ENCODE measurements around the gene PLCG2. TPM values are rescaled to one million over a fixed set of nuclear protein-coding genes. Genes with fewer than 3 reads are reported as not detected.

PLCG2 gene
- polyA plus RNA-seq, 1 donor from 2014 or later: not detected

- H3K27ac ChIP-seq (ENCODE audit: low read length): no peak overlapping the region
- no peaks in the 10 kb centered on the region for H4K20me1 ChIP-seq (ENCODE audit: insufficient read depth)
- H3K79me2 ChIP-seq (replicated peaks; ENCODE audit: insufficient read depth, low read length): no peaks in the 10 kb centered on the region
- no peaks in the 10 kb centered on the region for H3F3A ChIP-seq (ENCODE audit: insufficient read depth, low read length, poor library complexity, severe bottlenecking)
- H3K4me3 ChIP-seq (ENCODE audit: low read length): no peak overlapping the region
- no peaks in the 10 kb centered on the region for H3K9me2 ChIP-seq (ENCODE audit: insufficient read depth, low read length)
- no peak overlapping the region for H3K4me2 ChIP-seq (ENCODE audit: low read length)
- H3K27me3 ChIP-seq (ENCODE audit: insufficient read depth, low read depth, low read length): no peaks in the 10 kb centered on the region
- TF ChIP-seq SMC3 (conservative IDR thresholded peaks at IDR 0.05; ENCODE audit: poor library complexity) (no peak), EP300 (conservative IDR thresholded peaks at IDR 0.05; ENCODE audit: poor library complexity, severe bottlenecking) (no peak), MXI1 (conservative IDR thresholded peaks at IDR 0.05; ENCODE audit: poor library complexity, severe bottlenecking) (no peak), EZH2 (IDR thresholded peaks at IDR 0.05; ENCODE audit: borderline replicate concordance, insufficient read depth, low read length, poor library complexity, severe bottlenecking) (no peak)
- H3K9me3 ChIP-seq (ENCODE audit: low read length): no peaks in the 10 kb centered on the region
- H3K36me3 ChIP-seq (ENCODE audit: insufficient read depth, low read length): no peaks in the 10 kb centered on the region
- no peak overlapping the region for H2AFZ ChIP-seq (ENCODE audit: low read depth, low read length)
- H3K9ac ChIP-seq (ENCODE audit: low read length): no peak overlapping the region
Observed at GRCh38 chr16:81807767-81808358, 28.8 kb downstream of the PLCG2 start.

- Histone ChIP-seq H3K9me3 (ENCODE audit: low read length) (no peaks in the 10 kb centered on the region), H3K36me3 (ENCODE audit: insufficient read depth, low read length) (no peaks in the 10 kb centered on the region), H3K79me2 (replicated peaks; ENCODE audit: insufficient read depth, low read length) (no peaks in the 10 kb centered on the region), H2AFZ (ENCODE audit: low read depth, low read length) (no peak overlapping the region), H4K20me1 (ENCODE audit: insufficient read depth) (no peaks in the 10 kb centered on the region), H3F3A (ENCODE audit: insufficient read depth, low read length, poor library complexity, severe bottlenecking) (no peaks in the 10 kb centered on the region), H3K9me2 (ENCODE audit: insufficient read depth, low read length) (no peaks in the 10 kb centered on the region), H3K27ac (ENCODE audit: low read length) (no peak overlapping the region), H3K4me3 (ENCODE audit: low read length) (no peak overlapping the region), H3K27me3 (ENCODE audit: insufficient read depth, low read depth, low read length) (no peaks in the 10 kb centered on the region), H3K4me2 (ENCODE audit: low read length) (no peak overlapping the region), H3K9ac (ENCODE audit: low read length) (no peak overlapping the region)
- TF ChIP-seq EZH2 (IDR thresholded peaks at IDR 0.05; ENCODE audit: borderline replicate concordance, insufficient read depth, low read length, poor library complexity, severe bottlenecking): no peak
- TF ChIP-seq EP300 (conservative IDR thresholded peaks at IDR 0.05; ENCODE audit: poor library complexity, severe bottlenecking): no peak
- no peak for TF ChIP-seq MXI1 (conservative IDR thresholded peaks at IDR 0.05; ENCODE audit: poor library complexity, severe bottlenecking)
- TF ChIP-seq RAD21 (conservative IDR thresholded peaks at IDR 0.05): no peak
- no peak for TF ChIP-seq SMC3 (conservative IDR thresholded peaks at IDR 0.05; ENCODE audit: poor library complexity)
- TF ChIP-seq CTCF (IDR thresholded peaks at IDR 0.05; ENCODE audit: poor library complexity, severe bottlenecking): no peak
- TF ChIP-seq REST (IDR thresholded peaks at IDR 0.05; ENCODE audit: borderline replicate concordance): no peak
- no peak for TF ChIP-seq POLR2AphosphoS5 (IDR thresholded peaks at IDR 0.05)
- TF ChIP-seq TAF1 (IDR thresholded peaks at IDR 0.05; ENCODE audit: low read depth): no peak
Observed at GRCh38 chr16:81808933-81809480, 29.9 kb downstream of the PLCG2 start.
